Measurements from ENCODE around the gene BABAM2. TPM values are rescaled to one million over a fixed set of nuclear protein-coding genes. Genes with fewer than 3 reads are reported as not detected.

Gene BABAM2
- total RNA-seq, 2 experiments from 2014 or later: 66.8 to 68.4 TPM

- no peaks in the 10 kb centered on the region for H3K9me3 Mint-ChIP-seq
- CTCF ChIA-PET: no interaction called here
- no peak overlapping the region for H3K27ac Mint-ChIP-seq
Observed at GRCh38 chr2:28049899-28050298, 159.4 kb downstream of the BABAM2 start.

GRCh38 chr2:28052691-28053090 is 162.2 kb downstream of the BABAM2 start:
- Mint-ChIP-seq H3K9me3 (peaks cover 4% of the 10 kb centered on the region), H3K4me3 (no peak overlapping the region), H3K4me1 (ENCODE audit: low read depth) (peaks cover 32% of the 10 kb centered on the region), H3K27ac (no peak overlapping the region), H3K36me3 (ENCODE audit: low read depth) (peaks cover 30% of the 10 kb centered on the region), H3K27me3 (no peaks in the 10 kb centered on the region)
- intact Hi-C loops (cut with micrococcal nuclease): no loop called here
- no peak for TF ChIP-seq CTCF (IDR thresholded peaks at IDR 0.05)
- POLR2A ChIA-PET: no interaction called here
- ATAC-seq (no peak), DNase-seq (no peak)
- CTCF ChIA-PET: no interaction called here

More at GRCh38 chr2:28049899-28050298, 159.4 kb downstream of the BABAM2 start:
- ATAC-seq (no peak), DNase-seq (no peak)
- Mint-ChIP-seq H3K4me1 (ENCODE audit: low read depth) (peaks cover 21% of the 10 kb centered on the region), H3K4me3 (no peak overlapping the region), H3K36me3 (ENCODE audit: low read depth) (peaks cover 24% of the 10 kb centered on the region), H3K27me3 (no peaks in the 10 kb centered on the region)
- no peak for TF ChIP-seq CTCF (IDR thresholded peaks at IDR 0.05)
- POLR2A ChIA-PET: no interaction called here
- intact Hi-C loops (cut with micrococcal nuclease): loop anchor here (5.0 kb wide), 1 partner anchor 278 kb away; the partner anchor contains the start of gene MRPL33

GRCh38 chr2:28053597-28053996 is 163.1 kb downstream of the BABAM2 start:
- POLR2A ChIA-PET: no interaction called here
- intact Hi-C loops (cut with micrococcal nuclease): no loop called here
- Mint-ChIP-seq H3K9me3 (peaks cover 4% of the 10 kb centered on the region), H3K4me3 (no peak overlapping the region), H3K4me1 (ENCODE audit: low read depth) (peaks cover 32% of the 10 kb centered on the region), H3K27ac (no peak overlapping the region), H3K36me3 (ENCODE audit: low read depth) (peaks cover 28% of the 10 kb centered on the region), H3K27me3 (no peaks in the 10 kb centered on the region)
- ATAC-seq (no peak), DNase-seq (no peak)
- no peak for TF ChIP-seq CTCF (IDR thresholded peaks at IDR 0.05)
- CTCF ChIA-PET: no interaction called here

- DNase-seq (no peak), ATAC-seq (peak; percentile 14)
- Mint-ChIP-seq H3K27me3 (no peaks in the 10 kb centered on the region), H3K4me3 (no peak overlapping the region), H3K27ac (peak overlapping the region; percentile 71), H3K9me3 (peaks cover 4% of the 10 kb centered on the region), H3K4me1 (ENCODE audit: low read depth) (peaks cover 32% of the 10 kb centered on the region), H3K36me3 (ENCODE audit: low read depth) (peaks cover 32% of the 10 kb centered on the region)
- intact Hi-C loops (cut with micrococcal nuclease): no loop called here
- CTCF ChIA-PET: no interaction called here
- POLR2A ChIA-PET: no interaction called here
- no peak for TF ChIP-seq CTCF (IDR thresholded peaks at IDR 0.05)
Observed at GRCh38 chr2:28054916-28055315, 164.4 kb downstream of the BABAM2 start.

GRCh38 chr2:28055325-28055970 is 164.9 kb downstream of the BABAM2 start:
- Mint-ChIP-seq H3K36me3 (ENCODE audit: low read depth) (peaks cover 34% of the 10 kb centered on the region), H3K9me3 (peaks cover 4% of the 10 kb centered on the region), H3K4me1 (ENCODE audit: low read depth) (peaks cover 32% of the 10 kb centered on the region), H3K27me3 (no peaks in the 10 kb centered on the region), H3K27ac (peak overlapping the region; percentile 78), H3K4me3 (no peak overlapping the region)
- POLR2A ChIA-PET: no interaction called here
- ATAC-seq (peak; percentile 91), DNase-seq (no peak)
- intact Hi-C loops (cut with micrococcal nuclease): no loop called here
- CTCF ChIA-PET: no interaction called here
- TF ChIP-seq CTCF (IDR thresholded peaks at IDR 0.05): no peak
